D721Med (cell line): ENCODE data around the gene CDH13.

Source experiments
- DNase-seq: peaks from one replicate; pipeline ENCODE4 v3.0.0; 2011; ENCODE audit warnings: low spot score; ENCODE audit not compliant: insufficient read length
- FAIRE-seq: peaks from 2 replicates; lab custom pipeline; 2011; peaks lifted over from hg19 to GRCh38; lab: Jason Lieb, UNC
- CTCF ChIP-seq: IDR thresholded peaks from 2 replicates; pipeline ENCODE4 v1.5.1; 2012; ENCODE audit warnings: mild to moderate bottlenecking, control low read depth; ENCODE audit not compliant: insufficient read depth; ENCODE audit errors: missing control alignments

The CDH13 gene

GRCh38 chr16:83715217-83715920, 1088.6 kb downstream of the CDH13 start:
- no peak for TF ChIP-seq CTCF
- FAIRE-seq (no peak), DNase-seq (no peak)

- DNase-seq (no peak), FAIRE-seq (no peak)
- TF ChIP-seq CTCF = peak; percentile 29
Measured at GRCh38 chr16:83717308-83717707, 1090.5 kb downstream of the CDH13 start.

GRCh38 chr16:83717814-83718213, 1091.0 kb downstream of the CDH13 start:
- DNase-seq = no peak
- FAIRE-seq = no peak
- no peak for TF ChIP-seq CTCF

- no peak for FAIRE-seq
- no peak for TF ChIP-seq CTCF
- DNase-seq = no peak
Measured at GRCh38 chr16:83720213-83720612, 1093.4 kb downstream of the CDH13 start.

GRCh38 chr16:83720981-83721380, 1094.2 kb downstream of the CDH13 start:
- TF ChIP-seq CTCF = no peak
- FAIRE-seq (no peak), DNase-seq (no peak)

GRCh38 chr16:83721676-83722075, 1094.9 kb downstream of the CDH13 start:
- TF ChIP-seq CTCF = no peak
- FAIRE-seq (no peak), DNase-seq (no peak)

- TF ChIP-seq CTCF = no peak
- DNase-seq = no peak
- no peak for FAIRE-seq
Measured at GRCh38 chr16:83722456-83723183, 1095.9 kb downstream of the CDH13 start.
